ENCODE results near the gene SYT8.

GRCh38 chr11:1845095-1845429 is 10.3 kb downstream of the SYT8 start:
- no peak for TF ChIP-seq RAD21 (IDR thresholded peaks at IDR 0.05; ENCODE audit: low read length)
- TF ChIP-seq POLR2AphosphoS5 (IDR thresholded peaks at IDR 0.05; ENCODE audit: low read depth, low read length), result no peak
- TF ChIP-seq CTCF (IDR thresholded peaks at IDR 0.05), result no peak
- TF ChIP-seq REST (IDR thresholded peaks at IDR 0.05; ENCODE audit: low read depth, low read length), result no peak
- no peak for TF ChIP-seq USF2 (IDR thresholded peaks at IDR 0.05; ENCODE audit: borderline replicate concordance, low read depth, low read length)
- TF ChIP-seq FOXJ3 (CRISPR knock-in tag; IDR thresholded peaks at IDR 0.05), result no peak
